HG03060 (cell line): ENCODE results near the gene MAP7D1.

Experiments used
- ATAC-seq: cut with Tn5 transposase; IDR thresholded peaks from one replicate; pipeline ENCODE4 v1.9.1; 2021; ENCODE audit warnings: low read depth, moderate number of reproducible peaks; ENCODE audit not compliant: unreplicated experiment

The MAP7D1 gene

DNA sequence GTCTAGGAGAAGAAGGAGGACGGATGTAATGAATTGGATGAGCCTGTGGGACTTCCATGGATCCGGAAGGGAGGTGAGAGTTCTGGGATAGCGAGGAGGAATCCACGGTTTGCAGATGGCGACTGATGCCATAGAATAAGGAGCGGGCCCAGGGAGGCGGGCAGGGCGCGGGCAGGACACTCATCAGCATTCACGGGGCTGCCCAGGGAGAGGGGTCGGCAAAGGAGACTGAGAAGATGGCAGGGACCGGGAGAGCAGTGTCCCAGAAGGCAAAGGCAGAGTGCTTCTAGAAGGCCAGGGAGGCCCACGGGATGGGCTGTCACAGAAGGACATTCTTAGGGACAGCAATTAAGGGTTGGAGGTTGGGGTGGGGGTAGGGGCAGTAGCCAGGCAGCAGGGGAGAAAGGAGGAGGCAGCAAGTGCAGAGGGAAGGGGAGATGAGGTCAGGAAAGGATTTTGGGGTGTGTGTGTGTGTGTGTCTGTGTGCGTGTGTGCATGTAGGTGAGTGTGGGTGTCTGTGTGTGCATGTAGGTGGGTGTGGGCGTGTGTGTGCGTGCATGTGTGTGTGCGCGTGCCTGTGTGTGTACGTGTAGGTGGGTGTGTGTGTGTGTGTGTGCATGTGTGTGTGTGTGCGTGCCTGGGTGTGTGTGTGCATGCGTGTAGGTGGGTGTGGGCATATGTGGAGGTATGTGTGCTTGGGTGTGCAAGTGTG, 29.8 kb upstream of the MAP7D1 start:
- ATAC-seq, result no peak

DNA sequence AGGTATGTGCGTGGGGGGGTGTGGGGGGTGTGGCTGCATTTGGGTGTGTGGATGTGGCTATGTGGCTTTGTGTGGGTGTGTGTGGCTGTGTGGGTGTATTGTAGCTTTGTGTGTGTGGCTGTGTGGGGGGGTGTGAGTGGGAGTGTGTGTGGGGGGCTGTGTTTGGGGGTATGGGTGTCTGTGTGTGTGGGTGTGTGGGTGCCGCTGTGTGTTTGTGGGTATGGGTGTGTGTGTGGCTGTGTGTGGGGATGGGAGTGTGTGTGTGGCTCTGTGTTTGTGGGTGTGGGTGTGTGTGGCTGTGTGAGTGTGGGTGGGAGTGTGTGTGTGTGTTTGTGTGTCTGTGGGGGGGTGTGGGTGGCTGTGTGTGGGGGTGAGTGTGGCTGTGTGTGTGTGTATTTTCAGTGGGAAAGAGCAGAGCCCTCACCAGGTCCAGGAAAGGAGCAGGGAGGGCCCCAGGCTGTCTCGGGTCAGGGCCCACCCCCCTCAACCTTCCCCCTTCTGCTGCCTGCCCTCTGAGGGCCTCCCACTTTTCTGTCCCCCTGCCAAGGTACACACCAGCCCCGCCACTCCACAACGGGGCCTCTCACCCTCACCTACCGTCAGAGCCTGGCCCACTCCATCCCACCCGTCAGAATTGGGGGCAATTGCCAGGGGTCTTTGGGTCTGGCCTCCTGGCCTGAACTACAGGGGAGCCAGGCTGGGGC, 29.0 kb upstream of the MAP7D1 start:
- no peak for ATAC-seq

DNA sequence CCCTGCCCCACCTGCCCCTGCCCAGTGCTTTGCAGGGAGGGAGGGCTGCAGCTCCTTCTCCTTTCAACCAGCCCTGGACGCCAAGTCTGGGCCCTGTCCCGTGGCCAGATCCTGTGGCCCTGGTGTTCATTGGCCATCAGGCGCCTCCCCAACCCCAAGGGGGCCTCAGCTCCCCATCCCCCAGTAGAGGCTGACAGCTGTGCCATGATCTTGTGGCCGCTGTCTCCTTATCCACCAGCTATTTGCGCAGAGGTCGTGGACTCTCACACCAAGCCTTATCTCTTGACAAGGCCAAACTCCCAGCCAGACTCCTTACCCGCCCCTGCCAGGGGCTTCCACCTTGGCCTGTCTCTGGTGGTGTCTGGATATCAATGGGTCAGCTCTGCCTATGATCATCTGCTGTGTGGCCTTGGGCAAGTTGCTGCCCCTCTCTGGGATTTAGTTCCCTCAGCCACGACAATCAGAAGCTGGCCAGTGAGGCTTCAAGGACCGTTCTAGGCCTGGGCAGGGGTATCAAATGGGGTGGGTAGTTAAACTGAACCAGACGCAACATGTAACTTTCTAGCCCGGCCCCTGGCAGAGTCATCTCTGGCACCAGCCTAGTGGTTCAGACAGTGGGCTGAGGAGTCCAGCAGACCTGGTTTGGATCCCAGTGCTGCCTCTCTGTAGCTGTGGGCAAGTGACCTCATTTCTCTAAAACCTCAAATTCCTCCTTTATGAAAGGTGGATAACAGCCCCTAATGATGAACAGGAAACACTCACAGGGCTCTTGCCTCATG, 27.6 kb upstream of the MAP7D1 start:
- no peak for ATAC-seq

DNA sequence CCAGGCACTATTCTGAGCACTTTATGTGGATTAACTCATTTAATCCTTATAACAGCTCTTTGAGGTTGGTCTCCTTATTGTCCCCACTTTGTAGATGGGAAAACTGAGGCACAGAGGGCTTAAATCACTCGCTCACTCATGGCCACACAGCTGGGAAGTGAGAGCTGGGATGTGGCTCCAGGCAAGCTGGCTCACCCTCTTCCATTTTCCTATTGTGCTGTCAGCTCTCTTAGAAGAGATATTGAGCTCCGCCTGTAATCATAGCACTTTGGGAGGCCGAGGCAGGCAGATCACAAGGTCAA, 27.1 kb upstream of the MAP7D1 start:
- no peak for ATAC-seq

DNA sequence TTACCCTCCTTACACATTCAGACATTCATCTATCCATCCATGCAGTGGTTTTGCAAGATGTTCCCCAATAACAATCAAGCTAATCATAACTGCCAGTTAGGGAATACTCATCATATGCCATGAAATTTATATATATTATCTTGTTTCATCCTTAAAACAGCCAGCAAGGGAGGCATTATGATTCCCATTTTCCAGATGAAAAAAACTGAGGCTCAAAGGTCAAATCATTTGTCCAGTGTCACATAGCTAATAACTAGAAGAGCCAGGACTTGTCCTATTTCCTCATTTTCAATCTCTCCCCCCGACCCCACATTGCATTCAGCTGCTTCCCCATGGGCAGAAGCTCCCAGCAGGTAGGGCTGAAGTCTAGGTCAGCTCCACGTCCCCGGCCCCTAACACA, 23.9 kb upstream of the MAP7D1 start:
- no peak for ATAC-seq

DNA sequence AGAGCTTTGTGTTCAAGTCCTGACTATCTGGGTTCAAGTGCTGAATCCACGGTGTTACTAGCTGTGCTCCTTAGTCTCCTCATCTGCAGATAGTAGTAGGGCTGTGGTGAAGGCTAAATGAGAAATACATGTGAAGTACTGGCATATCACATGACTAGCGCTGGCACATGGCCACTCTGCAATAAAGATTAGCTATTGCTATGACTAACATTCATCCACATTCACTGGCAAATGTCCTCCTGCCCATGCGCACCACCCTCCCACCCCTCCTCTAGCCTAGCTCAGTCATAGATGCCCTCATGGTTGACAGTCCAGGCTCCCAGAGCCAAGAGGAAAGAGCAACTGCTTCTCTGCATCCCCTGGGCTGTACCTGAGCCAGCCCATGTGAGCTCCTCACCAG, 22.5 kb upstream of the MAP7D1 start:
- ATAC-seq, result no peak

DNA sequence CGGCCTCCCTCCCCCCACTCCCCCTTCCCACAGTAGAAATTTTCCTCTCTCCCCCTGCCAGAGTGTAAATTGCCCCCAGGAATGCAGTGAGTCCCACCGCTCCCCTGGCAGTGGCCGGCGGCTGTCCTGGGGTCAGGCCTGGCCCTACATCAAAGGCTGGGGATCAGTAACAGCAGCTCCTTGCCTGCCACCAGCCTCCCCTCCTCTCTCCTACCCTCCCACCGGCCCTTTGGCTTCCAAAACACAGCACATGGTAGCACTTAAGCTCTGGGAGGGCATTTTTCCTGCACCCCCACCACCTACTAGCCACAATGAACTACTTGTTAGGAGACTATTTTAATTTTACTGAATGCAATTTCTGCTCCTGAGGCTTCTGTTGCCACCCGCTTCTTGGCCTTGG, 21.9 kb upstream of the MAP7D1 start:
- no peak for ATAC-seq

DNA sequence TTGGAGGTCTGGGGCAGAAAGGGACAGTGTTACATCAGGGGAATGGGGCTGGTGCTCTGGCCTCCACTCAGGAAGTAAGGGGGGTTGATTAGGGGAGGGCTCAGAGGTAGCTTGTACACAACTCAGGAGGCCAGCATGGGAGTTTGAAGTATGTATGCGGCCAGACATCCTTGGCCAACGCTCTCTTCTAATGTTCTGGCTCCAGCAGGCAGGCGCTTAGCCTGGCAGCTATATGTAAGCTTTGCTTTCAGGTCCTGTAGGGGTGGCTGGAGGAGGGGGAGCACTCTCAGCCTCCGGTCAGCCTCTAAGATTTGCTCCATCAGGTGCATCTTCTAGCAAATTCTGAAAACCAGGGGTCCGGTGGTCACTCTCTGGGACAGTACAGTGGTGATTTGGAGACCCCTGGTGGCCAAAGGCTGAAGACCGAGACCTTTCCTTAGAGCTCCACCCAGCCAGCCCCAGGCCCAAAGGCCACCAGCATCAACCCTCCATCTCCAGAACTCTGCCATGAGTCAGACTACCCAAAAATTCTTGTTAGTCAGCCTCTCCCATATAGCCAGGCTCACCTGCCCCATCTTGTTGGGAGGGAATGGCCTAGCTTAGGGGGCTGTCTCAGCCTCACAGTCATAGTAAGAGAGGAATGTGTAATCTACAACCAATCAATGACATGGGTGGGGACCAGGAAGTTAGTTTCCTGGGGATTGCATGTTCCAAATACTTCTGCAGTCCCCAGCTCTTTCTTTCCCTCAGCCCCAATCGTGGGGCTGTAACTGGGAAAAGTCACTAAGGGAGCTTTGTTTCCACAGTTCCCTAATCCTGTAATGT, 21.2 kb upstream of the MAP7D1 start:
- ATAC-seq, result no peak

DNA sequence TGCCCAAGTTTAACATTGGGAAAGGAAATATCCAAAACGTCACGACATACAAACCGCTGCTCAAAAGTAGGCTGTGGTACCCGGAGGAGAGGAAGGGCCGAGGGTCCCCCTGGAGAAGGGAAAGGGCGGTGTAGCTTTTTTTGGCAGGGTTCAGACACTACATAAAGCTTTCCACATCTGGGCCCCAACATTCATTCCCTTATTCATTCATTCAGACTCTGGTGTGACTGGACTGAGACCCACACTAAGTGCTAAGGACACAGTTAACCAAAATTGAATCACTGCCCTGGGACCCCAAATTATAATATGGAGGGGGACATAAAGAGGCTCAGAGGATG, 20.7 kb upstream of the MAP7D1 start:
- ATAC-seq, result no peak

DNA sequence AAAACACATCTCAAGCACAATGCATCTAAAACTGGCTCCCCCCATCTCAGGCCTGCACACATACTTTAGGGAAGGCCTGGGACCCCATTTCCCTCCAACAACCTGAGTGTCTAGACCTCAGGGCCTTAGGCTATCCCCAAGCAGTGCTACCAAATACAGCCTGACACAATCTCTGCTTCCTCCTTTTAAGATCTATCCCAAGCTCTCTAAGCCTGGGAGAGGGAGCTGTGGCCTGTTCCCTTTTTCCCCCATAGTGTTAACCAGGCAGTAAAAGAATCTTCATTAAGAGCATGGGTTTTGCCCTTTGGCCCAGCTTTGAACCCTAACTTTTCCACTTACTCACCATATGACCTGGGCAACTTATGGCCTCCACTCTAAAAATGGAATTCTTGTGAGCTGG, 20.2 kb upstream of the MAP7D1 start:
- no peak for ATAC-seq

DNA sequence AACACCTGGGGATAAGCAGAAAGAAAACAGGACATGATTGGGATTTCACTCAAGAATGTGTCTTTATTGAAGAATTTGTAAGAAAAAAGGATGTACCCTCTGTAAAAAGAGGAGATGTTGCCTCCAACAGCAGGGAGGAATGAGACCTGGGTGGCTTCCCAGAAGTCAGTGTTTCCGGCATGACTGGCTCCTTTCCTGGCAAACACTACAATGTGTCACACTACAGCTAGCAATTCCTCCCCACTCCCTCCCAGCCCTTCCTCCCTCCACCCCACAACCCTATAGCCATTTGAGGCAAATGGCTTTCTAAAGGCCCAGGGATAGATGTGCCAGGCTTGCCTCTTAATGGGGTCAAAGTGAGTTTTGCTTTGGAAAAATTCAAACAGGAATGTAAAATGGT, 19.4 kb upstream of the MAP7D1 start:
- no peak for ATAC-seq

DNA sequence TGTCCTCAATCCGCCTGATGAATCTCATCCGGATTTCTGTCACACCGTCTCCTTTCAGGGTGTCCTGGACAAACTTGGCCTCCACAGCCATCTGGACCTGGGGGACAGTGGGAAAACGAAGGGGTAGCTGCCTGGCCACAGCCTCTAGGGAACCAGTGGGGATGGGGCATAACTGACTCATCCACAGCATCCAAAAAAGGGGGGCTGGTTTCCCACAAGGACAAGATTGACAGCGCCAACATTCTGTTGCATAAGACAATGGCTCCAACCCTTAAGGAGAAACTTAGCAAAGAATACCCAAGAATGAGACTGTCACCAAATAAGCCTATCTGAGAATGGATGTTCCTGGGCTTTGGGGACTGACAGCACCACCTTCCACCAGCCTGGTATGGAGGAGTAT, 18.7 kb upstream of the MAP7D1 start:
- ATAC-seq, result no peak

DNA sequence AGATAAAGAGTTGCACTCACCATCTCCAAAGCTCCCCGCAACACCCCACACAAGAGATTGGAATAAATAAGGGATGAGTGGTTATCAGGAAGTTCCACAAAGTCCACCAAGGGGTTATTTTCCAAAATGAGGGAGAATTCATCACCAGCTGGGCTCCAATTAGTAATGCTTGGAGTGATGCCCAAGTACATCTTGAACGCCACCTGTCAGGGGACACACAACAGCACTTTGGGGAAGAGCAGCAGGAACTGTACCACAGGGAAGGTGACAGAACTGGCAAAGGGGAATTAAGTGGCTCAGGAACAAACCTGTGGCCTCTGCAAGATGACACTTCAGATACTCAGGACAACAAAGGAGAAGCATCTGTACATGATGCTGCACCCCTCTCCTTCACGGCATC, 18.2 kb upstream of the MAP7D1 start:
- no peak for ATAC-seq

DNA sequence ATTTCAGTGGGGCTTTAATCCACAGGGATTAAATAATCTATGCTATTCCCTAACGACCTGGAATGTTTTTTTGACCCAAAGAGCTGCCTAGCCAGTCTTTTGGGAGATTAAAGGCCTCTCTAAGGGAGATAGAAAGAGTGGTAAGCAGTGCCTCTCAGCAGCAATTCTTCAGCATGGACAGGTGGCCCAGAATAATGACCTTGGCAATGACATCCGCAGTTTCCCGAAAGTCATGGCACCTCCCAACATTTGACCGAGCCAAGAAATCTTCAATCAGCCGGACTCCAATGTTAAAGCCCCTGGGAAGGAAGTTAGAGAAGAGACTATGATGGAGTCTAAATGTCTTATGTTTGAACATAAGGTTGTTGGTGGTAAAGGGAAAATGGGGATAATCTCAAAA, 16.4 kb upstream of the MAP7D1 start:
- ATAC-seq, result no peak

DNA sequence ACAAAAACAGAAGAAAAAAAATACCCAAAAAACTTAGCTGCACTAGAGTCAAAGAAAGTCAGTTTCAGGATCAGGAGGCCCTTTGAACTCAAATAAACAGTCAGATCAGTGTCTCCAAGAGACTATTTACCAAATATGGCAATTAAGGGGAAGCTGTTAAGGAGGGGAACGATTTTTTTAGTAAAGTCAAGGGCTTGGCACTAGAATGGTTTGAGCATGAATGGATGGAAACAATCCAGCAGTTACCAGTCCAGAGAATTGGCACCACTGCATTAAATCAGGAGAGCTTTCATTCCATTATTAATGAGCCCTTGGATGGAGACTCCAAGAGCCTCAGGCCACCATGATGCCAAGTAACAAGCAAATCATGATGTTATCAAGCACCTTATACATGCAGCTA, 13.8 kb upstream of the MAP7D1 start:
- ATAC-seq, result no peak

DNA sequence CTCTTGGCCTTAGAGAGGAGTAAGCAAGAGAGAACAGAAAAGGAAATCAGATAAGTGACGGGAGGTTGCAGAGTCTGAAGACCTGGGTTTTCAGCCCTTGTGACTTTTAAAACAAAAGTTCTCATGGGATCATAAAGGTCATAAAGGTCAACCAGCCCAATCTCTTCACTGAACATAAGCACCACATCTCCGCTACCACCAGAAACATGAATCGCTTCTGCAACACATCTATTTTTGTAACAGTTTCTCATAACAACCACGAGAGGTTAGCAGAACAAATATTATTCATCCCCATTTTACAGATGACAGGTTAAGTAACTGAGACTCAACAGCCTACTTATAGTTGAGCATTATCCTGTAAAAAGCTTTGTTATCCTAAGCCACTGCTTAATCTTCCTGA, 12.5 kb upstream of the MAP7D1 start:
- no peak for ATAC-seq

DNA sequence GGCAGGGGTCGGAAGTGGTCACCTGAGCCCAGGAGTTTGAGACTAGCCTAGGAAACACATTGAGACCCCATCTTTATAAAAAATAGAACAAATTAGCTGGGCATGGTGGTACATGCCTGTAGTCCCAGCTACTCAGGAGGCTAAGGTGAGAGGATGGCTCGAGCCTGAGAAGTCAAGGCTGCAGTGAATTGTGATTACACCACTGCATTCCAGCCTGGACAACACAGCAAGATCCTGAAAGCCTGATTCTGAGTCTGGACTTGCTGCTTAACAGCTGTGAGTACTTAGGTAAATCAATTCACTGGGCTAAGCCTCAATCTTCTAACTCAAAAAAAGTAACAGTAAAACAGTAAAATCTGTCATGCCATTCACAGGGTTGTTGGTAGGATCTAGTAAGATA, 11.5 kb upstream of the MAP7D1 start:
- ATAC-seq, result no peak

DNA sequence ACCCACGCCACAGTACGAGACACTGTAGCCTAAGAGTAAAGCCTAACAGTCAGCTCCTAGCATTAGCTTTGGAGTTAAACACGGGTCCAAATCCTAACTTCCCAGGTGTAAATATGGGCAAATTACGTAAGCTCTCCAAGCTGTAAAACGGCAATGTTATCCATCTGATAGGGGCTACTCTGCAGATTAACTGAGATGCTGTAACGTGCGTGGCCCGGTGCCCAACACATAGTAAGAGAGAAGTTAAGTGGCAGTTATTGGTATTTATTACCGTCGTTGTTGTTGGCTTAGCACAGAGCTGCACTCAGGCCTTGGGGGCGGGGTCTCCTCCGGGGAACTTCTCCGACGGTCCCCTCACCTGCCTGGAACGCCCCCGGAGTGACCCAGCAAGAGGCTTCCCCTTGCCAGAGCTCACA, 7.1 kb upstream of the MAP7D1 start:
- no peak for ATAC-seq

DNA sequence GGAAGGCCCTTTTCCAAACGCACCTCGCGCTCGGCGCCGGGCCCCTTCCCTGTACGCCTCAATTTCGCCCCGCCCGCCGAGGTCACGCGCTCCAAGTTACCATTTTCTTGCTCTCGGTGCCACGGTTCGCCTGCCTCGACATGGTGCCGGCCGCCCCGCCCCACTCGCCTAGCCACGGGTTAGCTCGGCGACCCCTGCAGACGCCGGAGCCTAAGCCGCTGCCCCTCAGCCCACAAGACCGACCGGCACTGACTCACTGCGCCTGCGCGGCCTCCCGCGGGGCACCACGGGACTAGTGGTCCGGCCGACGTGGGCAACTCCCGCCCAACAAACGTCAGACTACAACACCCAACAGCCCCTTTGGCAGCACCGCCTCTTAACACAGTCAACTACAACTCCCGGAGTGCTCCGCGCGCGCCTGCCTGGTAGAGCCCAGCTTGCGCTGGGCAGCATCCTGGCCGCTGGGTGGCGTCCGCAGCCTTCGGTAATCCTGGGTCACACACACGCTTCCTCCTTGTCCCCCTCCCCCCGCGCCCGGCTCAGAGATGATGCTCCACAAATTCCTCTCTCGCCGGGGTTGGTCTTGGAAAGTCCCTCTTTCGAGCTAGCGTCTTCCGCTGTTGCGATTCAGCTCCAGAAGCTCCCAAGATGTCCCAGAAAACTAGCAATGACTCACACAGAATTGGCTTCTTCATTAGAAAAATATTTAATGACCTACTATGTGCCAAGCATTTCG, 6.6 kb upstream of the MAP7D1 start, which contains the start of gene TRAPPC3:
TSS of gene TRAPPC3 (minus strand) at position 250 of the 736 bp plus-strand sequence. CDS start at position 142, 108 bp downstream.
- ATAC-seq, result peak; percentile 90

DNA sequence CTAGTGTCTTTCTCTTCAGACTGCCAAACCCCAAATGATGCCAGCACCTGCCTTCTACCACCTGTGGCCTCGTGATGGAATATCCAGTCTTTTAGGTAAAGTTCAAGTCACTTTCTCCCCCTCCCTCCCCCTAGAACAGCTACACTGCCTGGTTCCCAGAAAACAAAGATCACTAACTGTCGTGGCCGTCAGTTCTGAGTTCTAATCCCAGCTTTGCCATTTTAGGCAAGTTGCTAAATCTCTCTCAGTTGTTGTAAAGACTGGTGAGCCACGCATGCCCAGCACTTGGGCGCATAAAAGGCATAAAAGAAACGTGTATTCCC, 6.0 kb upstream of the MAP7D1 start:
- no peak for ATAC-seq
